ENCODE results near the gene FAM83C.

DNA sequence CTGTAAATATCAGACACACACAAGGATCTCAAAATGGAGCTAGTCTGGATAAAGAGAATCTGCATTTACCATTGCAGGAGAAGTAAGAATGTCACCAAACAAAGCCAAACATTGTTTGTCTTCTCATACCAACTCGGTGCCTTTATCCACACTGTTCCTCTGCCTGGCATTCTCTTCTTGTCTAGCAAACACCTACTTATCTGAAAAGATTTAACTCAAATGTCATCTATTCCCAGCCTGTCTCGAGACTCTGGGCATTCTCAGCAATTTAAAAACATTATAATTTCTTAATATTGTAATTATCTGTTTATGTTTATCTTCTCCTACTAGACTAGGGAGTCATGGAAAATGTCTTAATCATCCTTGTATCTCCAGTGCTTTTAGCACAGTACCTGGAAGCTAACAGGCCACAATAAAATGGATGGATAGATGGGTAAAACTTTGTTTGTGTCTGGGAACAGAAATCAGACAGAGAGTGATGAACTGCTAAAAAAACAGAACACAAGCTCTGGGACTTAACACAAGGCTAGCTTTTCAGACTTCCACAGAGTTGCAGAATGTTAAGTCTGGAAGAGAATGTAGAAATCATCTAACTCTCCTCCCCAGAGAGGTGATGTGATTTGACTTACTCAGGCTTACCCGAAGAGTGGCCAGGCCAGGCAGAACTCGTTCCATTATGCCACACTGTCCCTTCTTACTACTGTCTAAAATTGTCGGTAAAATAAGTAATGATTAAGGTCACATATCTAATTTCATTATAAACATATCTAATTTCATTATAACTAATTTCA is 42.3 kb upstream of the FAM83C start:
- TF ChIP-seq EP300 (IDR thresholded peaks at IDR 0.05) (no peak), POLR2AphosphoS5 (IDR thresholded peaks at IDR 0.05) (no peak), POLR2A (IDR thresholded peaks at IDR 0.05; ENCODE audit: low read depth) (no peak)
- TF ChIP-seq, protein P1, sequence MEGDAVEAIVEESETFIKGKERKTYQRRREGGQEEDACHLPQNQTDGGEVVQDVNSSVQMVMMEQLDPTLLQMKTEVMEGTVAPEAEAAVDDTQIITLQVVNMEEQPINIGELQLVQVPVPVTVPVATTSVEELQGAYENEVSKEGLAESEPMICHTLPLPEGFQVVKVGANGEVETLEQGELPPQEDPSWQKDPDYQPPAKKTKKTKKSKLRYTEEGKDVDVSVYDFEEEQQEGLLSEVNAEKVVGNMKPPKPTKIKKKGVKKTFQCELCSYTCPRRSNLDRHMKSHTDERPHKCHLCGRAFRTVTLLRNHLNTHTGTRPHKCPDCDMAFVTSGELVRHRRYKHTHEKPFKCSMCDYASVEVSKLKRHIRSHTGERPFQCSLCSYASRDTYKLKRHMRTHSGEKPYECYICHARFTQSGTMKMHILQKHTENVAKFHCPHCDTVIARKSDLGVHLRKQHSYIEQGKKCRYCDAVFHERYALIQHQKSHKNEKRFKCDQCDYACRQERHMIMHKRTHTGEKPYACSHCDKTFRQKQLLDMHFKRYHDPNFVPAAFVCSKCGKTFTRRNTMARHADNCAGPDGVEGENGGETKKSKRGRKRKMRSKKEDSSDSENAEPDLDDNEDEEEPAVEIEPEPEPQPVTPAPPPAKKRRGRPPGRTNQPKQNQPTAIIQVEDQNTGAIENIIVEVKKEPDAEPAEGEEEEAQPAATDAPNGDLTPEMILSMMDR (IDR thresholded peaks at IDR 0.05): no peak
